ENCODE measurements around the gene ATP11A.

ATP11A gene

GRCh38 chr13:112803422-112803821 lies 113.6 kb downstream of the ATP11A start:
- peak; percentile 38 for DNase-seq

GRCh38 chr13:112804374-112804773 lies 114.5 kb downstream of the ATP11A start:
- peak; percentile 53 for DNase-seq

- DNase-seq, result peak; percentile 32
Observed at GRCh38 chr13:112806739-112807652, 117.2 kb downstream of the ATP11A start.

DNA sequence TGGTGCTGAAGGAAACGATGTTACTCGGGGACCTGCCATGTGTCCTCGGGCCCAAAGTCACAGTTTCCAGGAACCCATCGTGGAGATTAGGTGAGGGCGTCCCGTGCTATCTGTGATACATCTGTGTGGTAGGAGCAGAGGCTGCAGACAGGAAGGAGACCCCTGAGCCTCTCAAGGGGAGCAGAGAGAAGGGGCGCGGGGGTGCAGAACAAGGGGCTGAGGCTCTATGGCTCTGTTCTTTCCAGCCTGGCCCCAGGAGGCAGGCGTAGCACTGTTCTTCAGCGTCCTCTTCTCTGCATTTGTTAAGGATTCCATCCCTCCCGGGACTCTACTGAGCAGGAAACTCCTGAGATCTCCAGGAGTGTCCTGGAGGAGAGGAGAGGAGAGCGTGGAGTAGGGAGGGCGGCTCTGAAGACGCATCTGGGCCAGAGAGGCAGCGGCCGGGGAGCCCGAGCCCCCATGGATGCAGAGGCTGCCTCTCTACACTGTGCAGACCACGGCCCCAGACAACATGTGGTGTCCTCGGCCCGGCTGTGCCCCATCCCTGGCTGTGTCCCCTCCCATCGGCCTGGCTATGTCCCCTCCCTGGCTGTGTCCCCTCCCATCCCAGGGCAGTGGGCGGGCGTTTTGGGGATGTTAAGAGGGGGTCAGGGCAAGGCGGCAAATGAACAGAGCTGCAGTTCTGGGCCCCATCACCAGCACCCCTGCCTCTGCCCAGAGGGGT lies 118.0 kb downstream of the ATP11A start:
- peak; percentile 38 for DNase-seq

- peak; percentile 38 for DNase-seq
Observed at GRCh38 chr13:112808377-112809140, 118.7 kb downstream of the ATP11A start.

DNA sequence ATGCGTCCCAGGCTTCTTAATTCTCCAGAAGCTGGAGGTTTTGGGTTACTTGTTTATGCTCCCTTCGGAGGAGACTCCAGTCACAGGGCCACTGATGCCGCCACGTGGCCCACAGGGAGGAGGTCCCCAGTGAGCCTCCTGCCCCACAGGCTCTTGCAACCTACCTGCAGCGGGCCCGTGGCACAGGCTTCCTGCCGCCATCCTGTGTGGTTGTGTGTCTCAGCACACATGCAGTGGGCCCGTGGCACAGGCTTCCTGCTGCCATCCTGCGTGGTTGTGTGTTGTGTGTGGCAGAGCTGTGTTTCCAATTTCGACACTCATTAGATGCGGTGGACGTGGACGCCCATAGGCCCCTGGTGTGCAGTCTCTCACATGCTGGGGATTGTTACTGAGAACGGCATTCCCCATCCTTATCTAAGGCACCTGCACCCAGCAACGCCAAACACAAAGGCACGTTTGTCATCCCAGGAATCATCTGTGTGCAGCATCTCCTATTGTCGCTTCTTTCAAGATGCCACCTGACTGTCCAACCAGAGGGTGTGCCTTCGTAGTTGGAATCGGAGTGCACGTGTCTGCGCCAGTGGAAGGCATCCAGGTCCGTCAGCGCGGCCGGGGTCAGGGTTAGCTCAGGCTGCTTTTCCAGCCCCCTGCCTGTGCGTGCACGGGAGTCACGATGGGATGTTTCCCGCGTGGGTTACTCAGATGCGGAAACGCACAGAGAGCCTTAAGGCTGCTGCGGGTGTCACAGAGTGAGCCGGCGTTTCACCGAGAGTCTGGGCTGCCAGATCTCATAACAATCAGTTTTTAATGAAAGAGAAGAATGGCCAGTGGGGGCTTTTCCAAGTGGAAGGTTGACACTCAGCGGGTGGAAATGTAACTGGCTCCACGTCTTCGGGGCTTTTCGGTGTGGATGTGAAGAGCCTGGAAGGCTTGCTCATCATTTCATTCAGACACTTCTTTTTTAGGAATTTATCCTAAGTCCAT lies 119.8 kb downstream of the ATP11A start:
- DNase-seq, result peak; percentile 45

GRCh38 chr13:112810608-112811007 lies 120.8 kb downstream of the ATP11A start:
- peak; percentile 11 for DNase-seq

DNA sequence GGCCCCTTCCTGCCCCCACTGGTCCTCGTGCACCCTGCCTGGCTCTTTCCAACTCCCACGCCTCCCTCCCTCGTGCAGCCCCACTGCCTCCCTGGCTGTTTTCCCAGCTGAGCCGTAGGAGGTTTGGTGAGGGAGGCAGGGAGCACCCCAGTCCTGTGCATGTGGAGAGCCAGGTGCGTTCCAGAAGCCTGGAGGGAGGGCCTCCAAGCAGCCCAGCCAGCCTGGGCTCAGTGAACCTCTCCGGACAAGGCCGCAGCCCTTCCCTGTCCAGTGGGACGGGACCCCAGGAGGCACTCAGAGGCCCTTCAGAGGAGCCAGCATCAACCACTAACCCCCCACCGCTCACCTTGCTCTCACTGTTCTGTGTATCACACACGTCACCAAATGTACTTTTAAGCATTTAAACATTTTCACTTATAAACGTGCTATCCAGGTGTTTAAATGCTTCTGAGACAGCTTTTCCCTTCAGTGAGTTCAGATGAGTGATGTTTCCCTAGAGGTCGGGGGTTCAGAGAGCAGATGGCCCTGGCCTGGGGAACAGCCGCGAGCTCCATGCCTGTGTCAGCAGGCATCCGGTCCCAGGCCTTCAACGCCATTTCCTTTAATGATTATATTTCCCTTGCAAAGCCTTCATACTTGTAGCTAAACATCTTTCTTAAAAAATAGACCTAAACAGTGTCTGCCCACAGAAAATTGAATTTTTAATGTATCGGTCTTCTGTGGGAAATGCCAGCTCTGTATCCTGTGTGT lies 122.6 kb downstream of the ATP11A start:
- DNase-seq, result peak; percentile 37

- peak; percentile 14 for DNase-seq
Observed at GRCh38 chr13:112813552-112813951, 123.7 kb downstream of the ATP11A start.

GRCh38 chr13:112814905-112815585 lies 125.2 kb downstream of the ATP11A start:
- peak; percentile 62 for DNase-seq

DNA sequence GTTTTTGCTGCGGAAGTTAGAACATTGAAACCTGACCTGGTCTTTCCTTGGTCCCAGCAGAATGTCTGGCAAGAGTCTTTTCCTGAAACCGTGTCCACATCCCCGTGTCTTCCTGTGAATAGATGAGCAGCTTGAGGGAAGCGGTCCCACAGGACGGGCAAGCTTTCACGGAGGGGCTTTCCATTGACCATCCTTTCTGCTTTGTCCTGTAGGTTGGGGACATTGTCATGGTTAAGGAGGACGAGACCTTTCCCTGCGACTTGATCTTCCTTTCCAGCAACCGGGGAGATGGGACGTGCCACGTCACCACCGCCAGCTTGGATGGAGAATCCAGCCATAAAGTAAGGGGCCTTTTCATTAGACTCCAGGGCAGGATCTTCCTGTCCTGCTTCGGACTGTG lies 126.0 kb downstream of the ATP11A start:
- DNase-seq, result peak; percentile 37

DNA sequence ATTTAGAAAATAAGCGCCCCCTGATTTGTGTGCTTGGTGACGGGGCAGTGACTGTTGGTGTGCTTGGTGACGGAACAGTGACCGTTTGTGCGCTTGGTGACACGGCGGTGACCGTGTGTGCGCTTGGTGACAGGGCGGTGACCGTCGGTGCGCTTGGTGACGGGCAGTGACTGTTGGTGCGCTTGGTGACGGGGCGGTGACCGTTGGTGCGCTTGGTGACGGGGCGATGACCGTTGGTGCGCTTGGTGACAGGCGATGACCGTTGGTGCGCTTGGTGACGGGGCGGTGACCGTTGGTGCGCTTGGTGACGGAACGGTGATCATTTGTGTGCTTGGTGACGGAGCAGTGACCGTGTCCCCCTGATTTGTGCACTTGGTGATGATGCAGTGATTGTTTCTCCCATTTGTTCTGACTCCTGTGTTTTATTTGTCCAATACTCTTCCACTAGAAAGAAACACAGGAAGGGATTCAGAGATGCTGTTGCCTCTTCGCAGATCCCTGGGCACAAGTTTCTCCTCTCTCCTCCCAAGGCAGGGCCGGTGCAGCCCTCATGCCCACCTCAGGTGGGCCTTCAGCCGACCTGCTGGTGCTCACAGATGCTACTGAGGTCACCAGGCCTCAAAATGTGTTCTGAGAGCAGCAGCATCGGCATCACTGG lies 128.3 kb downstream of the ATP11A start:
- peak; percentile 43 for DNase-seq

GRCh38 chr13:112818698-112819045 lies 128.8 kb downstream of the ATP11A start:
- no peak for DNase-seq

- peak; percentile 37 for DNase-seq
Observed at GRCh38 chr13:112819111-112819510, 129.3 kb downstream of the ATP11A start.

DNA sequence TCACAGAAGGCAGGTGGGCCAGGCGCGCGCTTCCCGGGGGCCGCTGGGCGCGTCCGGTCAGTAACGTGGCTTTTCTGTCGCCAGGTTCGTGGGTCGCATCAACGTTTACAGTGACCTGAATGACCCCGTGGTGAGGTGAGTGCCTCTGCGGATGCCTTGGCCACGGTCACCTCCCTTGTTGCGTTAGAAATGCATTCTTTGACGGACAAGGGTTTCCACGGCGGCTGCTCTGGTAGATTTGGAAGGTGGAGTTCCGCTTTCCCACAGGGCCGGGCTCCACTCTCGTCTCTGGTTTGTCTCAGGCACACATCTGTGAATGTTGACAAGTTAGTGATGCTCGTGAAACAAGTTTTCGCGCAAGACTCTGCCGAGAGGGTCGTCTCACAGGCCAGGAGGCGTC lies 130.0 kb downstream of the ATP11A start:
- DNase-seq, result peak; percentile 43

DNA sequence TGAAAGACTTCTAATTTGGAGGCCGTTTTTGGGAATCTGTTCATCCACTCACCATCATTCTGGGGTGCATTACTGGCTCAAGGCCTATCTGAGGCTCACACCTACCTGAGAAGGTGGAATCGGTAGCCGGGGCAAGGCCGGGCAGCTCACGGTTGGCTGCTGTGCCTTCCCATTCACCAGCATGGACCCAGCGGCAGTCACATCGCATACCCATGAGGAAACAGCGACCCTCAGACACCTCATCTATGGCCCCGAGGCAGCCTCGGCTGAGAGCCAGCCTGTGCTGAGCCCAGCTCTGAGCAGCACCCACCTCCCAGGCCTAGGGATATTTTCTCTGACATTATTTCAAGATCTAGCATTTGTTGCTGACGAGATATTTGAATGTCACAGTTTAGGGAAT lies 130.5 kb downstream of the ATP11A start:
- peak; percentile 28 for DNase-seq

- peak; percentile 28 for DNase-seq
Observed at GRCh38 chr13:112821340-112822055, 131.7 kb downstream of the ATP11A start.

GRCh38 chr13:112822851-112823250 lies 133.0 kb downstream of the ATP11A start:
- peak; percentile 42 for DNase-seq

DNA sequence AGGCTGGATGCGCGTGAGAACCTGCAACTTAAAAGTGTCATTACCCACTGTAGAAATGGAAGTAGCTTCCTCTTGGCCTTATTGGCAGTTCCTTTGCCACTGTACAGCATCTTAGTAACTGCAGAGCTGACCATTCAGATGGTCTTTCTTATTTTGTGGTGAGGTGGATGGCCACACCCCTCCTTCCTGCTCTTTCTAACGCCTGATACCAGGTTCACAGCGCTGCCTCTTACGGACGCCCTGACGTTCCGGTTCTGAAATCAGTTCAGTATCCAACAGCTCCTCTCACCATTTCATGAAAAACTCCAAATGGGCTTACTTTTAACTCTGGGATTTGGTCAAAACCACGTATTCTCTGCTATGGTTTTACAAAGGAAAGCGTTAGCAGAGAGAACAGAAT lies 134.6 kb downstream of the ATP11A start:
- no peak for DNase-seq

Data from islet precursor cell (in vitro differentiated cells).